ENCODE measurements around the gene EYS. TPM values are rescaled to one million over a fixed set of nuclear protein-coding genes. Genes with fewer than 3 reads are reported as not detected.
"Not testable (repeated sequence)": the region's sequence is repeated elsewhere in the genome, so short reads cannot be mapped to it uniquely, and the experiment has no call there.

The EYS gene
- polyA plus RNA-seq, 1 experiment, result not detected

DNA sequence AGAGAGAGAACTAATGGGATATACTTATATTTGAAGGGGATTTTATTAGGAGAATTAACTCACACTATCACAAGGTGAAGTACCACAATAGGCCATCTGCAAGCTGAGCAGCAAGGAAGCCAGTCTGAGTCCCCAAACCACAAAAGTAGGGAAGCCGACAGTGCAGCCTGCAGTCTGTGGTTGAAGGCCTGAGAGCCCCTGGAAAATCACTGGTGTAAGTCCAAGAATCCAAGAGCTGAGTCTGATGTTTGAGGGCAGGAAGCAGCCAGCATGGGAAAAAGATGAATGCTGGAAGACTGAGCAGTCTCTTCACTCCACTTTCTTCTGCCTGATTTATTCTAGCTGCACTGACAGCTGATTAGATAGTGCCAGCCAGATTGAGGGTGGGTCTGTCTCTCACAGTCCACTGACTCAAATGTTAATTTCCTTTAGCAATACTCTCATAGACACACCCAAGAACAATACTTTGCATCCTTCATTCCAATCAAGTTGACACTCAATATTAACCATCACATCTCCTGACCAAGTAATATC lies 1247.5 kb downstream of the EYS start:
- H3K4me3 ChIP-seq (ENCODE audit: low read depth, low read length), result no peak overlapping the region
- no peak for DNase-seq (ENCODE audit: low read depth)
- H3K36me3 ChIP-seq (ENCODE audit: control insufficient read depth, insufficient read depth, low read length), result no peaks in the 10 kb centered on the region
- TF ChIP-seq, protein P1, sequence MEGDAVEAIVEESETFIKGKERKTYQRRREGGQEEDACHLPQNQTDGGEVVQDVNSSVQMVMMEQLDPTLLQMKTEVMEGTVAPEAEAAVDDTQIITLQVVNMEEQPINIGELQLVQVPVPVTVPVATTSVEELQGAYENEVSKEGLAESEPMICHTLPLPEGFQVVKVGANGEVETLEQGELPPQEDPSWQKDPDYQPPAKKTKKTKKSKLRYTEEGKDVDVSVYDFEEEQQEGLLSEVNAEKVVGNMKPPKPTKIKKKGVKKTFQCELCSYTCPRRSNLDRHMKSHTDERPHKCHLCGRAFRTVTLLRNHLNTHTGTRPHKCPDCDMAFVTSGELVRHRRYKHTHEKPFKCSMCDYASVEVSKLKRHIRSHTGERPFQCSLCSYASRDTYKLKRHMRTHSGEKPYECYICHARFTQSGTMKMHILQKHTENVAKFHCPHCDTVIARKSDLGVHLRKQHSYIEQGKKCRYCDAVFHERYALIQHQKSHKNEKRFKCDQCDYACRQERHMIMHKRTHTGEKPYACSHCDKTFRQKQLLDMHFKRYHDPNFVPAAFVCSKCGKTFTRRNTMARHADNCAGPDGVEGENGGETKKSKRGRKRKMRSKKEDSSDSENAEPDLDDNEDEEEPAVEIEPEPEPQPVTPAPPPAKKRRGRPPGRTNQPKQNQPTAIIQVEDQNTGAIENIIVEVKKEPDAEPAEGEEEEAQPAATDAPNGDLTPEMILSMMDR (IDR thresholded peaks at IDR 0.05; ENCODE audit: insufficient read depth, low read depth, low read length), result no peak
- H3K27me3 ChIP-seq (ENCODE audit: control insufficient read depth, insufficient read depth, low read length), result no peaks in the 10 kb centered on the region
- ChIA-PET POLR2A (no interaction called here), CTCF (no interaction called here)

DNA sequence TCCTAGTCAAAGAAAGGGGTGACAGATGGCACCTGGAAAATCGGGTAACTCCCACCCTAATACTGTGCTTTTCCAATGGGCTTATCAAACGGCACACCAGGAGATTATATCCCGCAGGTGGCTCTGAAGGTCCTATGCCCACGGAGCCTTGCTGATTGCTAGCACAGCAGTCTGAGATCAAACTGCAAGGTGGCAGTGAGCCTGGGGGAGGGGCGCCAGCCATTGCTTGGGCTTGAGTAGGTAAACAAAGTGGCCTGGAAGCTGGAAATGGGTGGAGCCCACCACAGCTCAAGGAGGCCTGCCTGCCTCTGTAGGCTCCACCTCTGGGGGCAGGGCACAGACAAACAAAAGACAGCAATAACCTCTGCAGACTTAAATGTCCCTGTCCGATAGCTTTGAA lies 1258.9 kb downstream of the EYS start:
- H3K4me3 ChIP-seq (ENCODE audit: low read depth, low read length); CTCF ChIA-PET; POLR2A ChIA-PET; H3K36me3 ChIP-seq (ENCODE audit: control insufficient read depth, insufficient read depth, low read length); DNase-seq (ENCODE audit: low read depth); H3K27me3 ChIP-seq (ENCODE audit: control insufficient read depth, insufficient read depth, low read length): not testable (repeated sequence)

DNA sequence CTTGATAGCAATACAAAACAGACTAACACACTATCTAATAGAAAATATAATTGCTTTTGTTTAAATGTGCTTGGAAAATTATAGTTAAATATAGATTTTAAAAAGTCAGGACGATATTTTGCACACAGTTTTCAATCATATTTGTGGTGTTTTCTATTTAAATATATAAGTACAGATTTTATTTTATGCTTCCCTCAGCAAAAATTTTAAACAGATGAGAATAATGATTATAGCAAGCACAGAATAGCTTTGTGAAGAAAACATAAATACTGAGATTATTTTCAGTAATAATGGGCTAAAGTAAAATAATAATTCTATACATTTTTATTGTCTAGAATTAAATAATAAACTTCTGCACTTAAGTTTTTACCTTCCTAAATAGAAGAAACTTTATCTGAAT lies 1262.0 kb downstream of the EYS start:
- DNase-seq (ENCODE audit: low read depth), result no peak
- Histone ChIP-seq H3K36me3 (ENCODE audit: control insufficient read depth, insufficient read depth, low read length) (no peaks in the 10 kb centered on the region), H3K4me3 (ENCODE audit: low read depth, low read length) (no peak overlapping the region), H3K27me3 (ENCODE audit: control insufficient read depth, insufficient read depth, low read length) (no peaks in the 10 kb centered on the region)
- TF ChIP-seq, protein P1 (IDR thresholded peaks at IDR 0.05; ENCODE audit: insufficient read depth, low read depth, low read length), result no peak
- ChIA-PET POLR2A (no interaction called here), CTCF (no interaction called here)

DNA sequence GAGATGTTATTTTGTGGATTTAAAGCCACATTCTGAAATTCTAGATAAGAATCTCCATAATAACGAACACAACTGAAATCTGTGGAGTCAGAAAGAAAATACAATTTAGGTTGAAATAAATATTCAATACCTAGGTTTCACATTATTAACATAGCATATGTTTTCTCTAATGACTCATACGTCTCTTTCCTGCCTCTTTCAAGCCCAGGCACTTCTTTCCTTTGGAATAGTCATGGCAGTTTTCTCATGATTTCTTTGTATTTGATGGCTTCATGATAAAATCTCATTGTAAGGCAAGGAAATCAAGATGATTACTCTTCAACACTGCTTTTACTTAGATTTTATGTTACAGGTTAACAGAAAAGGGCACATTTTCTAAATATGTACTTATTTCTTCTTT lies 1267.8 kb downstream of the EYS start:
- TF ChIP-seq, protein P1 (IDR thresholded peaks at IDR 0.05; ENCODE audit: insufficient read depth, low read depth, low read length), result no peak
- no peak overlapping the region for H3K4me3 ChIP-seq (ENCODE audit: low read depth, low read length)
- ChIA-PET POLR2A (no interaction called here), CTCF (no interaction called here)
- no peaks in the 10 kb centered on the region for H3K36me3 ChIP-seq (ENCODE audit: control insufficient read depth, insufficient read depth, low read length)
- no peak for DNase-seq (ENCODE audit: low read depth)
- H3K27me3 ChIP-seq (ENCODE audit: control insufficient read depth, insufficient read depth, low read length), result no peaks in the 10 kb centered on the region

DNA sequence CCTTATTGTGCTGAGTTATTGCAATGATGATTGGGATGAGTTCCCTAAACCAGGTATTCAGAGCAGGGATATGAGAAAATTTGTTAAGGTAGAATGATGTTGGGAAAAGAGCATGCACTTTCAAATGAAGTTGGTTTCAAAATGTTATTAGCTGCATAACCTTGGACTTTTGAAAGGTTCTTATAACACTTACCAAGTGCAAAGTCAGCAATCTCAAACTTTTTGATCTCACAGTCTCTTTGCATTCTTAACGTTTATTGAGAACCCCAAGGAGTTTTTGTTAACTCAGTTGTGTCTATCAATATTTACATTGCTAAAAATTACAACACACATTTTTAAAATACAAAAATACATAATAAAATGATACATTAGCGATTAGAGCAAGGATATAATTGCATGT lies 1269.0 kb downstream of the EYS start:
- TF ChIP-seq, protein P1 (IDR thresholded peaks at IDR 0.05; ENCODE audit: insufficient read depth, low read depth, low read length), result no peak
- no peaks in the 10 kb centered on the region for H3K36me3 ChIP-seq (ENCODE audit: control insufficient read depth, insufficient read depth, low read length)
- no peak overlapping the region for H3K4me3 ChIP-seq (ENCODE audit: low read depth, low read length)
- H3K27me3 ChIP-seq (ENCODE audit: control insufficient read depth, insufficient read depth, low read length), result no peaks in the 10 kb centered on the region
- POLR2A ChIA-PET, result no interaction called here
- CTCF ChIA-PET, result no interaction called here
- DNase-seq (ENCODE audit: low read depth), result no peak

DNA sequence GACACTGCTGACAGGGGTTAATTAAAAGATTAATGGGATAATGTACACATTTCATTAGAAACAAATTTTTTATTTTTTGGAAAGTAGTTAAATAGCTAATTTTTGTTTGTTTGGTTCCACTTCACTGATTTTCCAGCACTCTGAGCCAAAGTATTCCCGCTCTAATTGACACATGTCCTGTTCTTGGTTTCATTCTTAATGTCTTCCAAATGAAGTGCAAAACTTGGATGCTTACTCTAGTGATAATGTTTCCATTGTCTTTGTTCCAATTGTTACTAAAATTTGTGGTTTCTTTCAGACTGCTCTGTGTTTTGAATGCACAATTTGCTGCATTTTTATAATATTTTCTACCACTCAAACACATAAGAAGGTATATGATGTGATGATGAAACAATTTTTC lies 1277.1 kb downstream of the EYS start:
- TF ChIP-seq, protein P1 (IDR thresholded peaks at IDR 0.05; ENCODE audit: insufficient read depth, low read depth, low read length), result no peak
- ChIA-PET CTCF (no interaction called here), POLR2A (no interaction called here)
- no peak for DNase-seq (ENCODE audit: low read depth)
- Histone ChIP-seq H3K4me3 (ENCODE audit: low read depth, low read length) (no peak overlapping the region), H3K27me3 (ENCODE audit: control insufficient read depth, insufficient read depth, low read length) (no peaks in the 10 kb centered on the region), H3K36me3 (ENCODE audit: control insufficient read depth, insufficient read depth, low read length) (no peaks in the 10 kb centered on the region)
